Pancreas (tissue), 10 donors: ENCODE measurements around the gene PURA. TPM values are rescaled to one million over a fixed set of nuclear protein-coding genes. Genes with fewer than 3 reads are reported as not detected.

Experiments used
- ATAC-seq, 4 donors: fragments of 200-7000 bp; cut with Tn5 transposase; one replicate each; pipeline versions ENCODE4 v1.8.0 to v1.9.1; 2020; ENCODE audit warnings: mild to moderate bottlenecking in 4 of 4, moderate library complexity in 4 of 4
- DNase-seq, 6 donors: peaks; one replicate each; pipeline ENCODE4 v3.0.0-alpha.2; 2020
- FAIRE-seq: peaks from 2 replicates; lab custom pipeline; 2012; peaks lifted over from hg19 to GRCh38; lab: Jason Lieb, UNC
- H3K27ac ChIP-seq, 4 donors: fragments of 200-600 bp; sonication (generic); 1 replicate in 3 of 4; 2 replicates in 1 of 4; pipeline versions ENCODE4 v1.5.0 to v1.8.0; 2020
- H3K27me3 ChIP-seq, 4 donors: fragments of 200-600 bp; one replicate each; pipeline ENCODE4 v1.8.0; 2021
- H3K36me3 ChIP-seq, 3 donors: fragments of 200-600 bp; sonication (generic) in 1 of 3; one replicate each; pipeline versions ENCODE4 v1.5.0 to v1.8.0; 2020 to 2021
- H3K4me1 ChIP-seq, 3 donors: fragments of 200-600 bp; one replicate each; pipeline ENCODE4 v1.8.0; 2021
- H3K4me3 ChIP-seq, 4 donors: fragments of 200-600 bp; sonication (generic) in 2 of 4; one replicate each; pipeline versions ENCODE4 v1.5.0 to v1.8.0; 2020 to 2021
- H3K9me3 ChIP-seq, 4 donors: fragments of 200-600 bp; one replicate each; pipeline ENCODE4 v1.8.0; 2021
- CTCF ChIP-seq, 4 donors: fragments of 200-600 bp; sonication (generic) in 3 of 4; IDR thresholded peaks; one replicate each; pipeline versions ENCODE4 v1.5.0 to v1.8.0; 2021; ENCODE audit warnings: antibody characterized with exemption in 4 of 4
- WGBS, 2 donors: extraction: QIAGEN DNeasy Blood & Tissue Kit; methylation state at CpG; one replicate each; pipeline ENCODE4 v1.1.7; 2013; 5-methylcytosine and 5-hydroxymethylcytosine counted together
- intact Hi-C, 3 donors: fragments of 100-400 bp; cut with DNase I; formaldehyde crosslinking; loops; one replicate each; pipeline versions ENCODE4 v1.11.1 to v1.14.2; 2022
- polyA plus RNA-seq, 2 donors: library from polyadenylated mRNA; stranded (reverse); fragments of 200-250 nt; gene quantifications; one replicate each; pipeline ENCODE4 v1.2.3, GENCODE V29; 2013
- total RNA-seq, 6 donors: library from RNA; stranded (reverse); fragmentation: NEBNext Ultra II Directional in 4 of 6; extraction: Animal tissue kit (Norgen Biotek cat#: 25700) in 4 of 6; gene quantifications; one replicate each; pipeline versions ENCODE4 v1.2.1 to v1.2.4, GENCODE V29; 2021 to 2023
- donor health status: healthy with polysubstance abuse.
- donor health status: DM: no; HTN: no; CAD: no; lungs with moderate emphysema.
- donor health status: DM: no; HTN: no; CAD: no.
- donor health status: control.
- donor health status: control.
- donor health status: Bipolar disorder and iron deficiency.
- donor health status: DM: yes; HTN: yes; CAD: no.
- donor health status: DM: no; HTN: no; CAD: no.
- donor health status: DM: no; HTN: no; CAD: no.
- donor health status: DM: yes; HTN: yes; CAD: no.

The PURA gene
- total and polyA plus RNA-seq, 8 donors, result 3.2 to 17.2 (median 9.3) TPM

DNA sequence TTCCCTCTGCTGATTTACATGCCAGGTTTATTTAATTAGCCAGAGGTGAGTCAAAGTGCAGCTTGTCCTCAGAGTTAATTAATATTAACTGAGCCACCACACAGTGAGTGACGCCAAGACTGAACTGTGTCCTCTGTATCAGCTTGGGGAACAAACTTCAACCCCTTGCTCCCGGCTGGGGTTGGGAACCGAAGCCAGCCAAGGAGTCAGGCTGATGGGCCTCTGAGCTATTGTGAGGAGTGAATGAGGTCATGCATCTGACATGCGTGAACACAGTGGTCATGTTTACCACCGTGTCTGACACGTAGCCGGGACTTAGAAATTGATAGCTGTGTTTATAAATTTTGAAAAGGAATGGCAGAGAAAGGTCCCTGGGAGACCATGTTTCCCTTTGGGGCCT is 28.9 kb downstream of the PURA start:
- Histone ChIP-seq H3K9me3 (no peaks in the 10 kb centered on the region), H3K27ac (no peak overlapping the region), H3K4me3 (no peak overlapping the region), H3K4me1 (peaks cover 3 to 10% (median 8%) of the 10 kb centered on the region in 3 donors), H3K27me3 (no peaks in the 10 kb centered on the region), H3K36me3 (no peaks in the 10 kb centered on the region)
- DNase-seq (no peak), FAIRE-seq (no peak), ATAC-seq (no peak)
- TF ChIP-seq CTCF (IDR thresholded peaks at IDR 0.05), result no peak
- WGBS, 2 donors, result 54 to 74% methylated on average over 7 of the region's 7 CpGs
- intact Hi-C loops, result no loop called here

GRCh38 chr5:140143521-140144258 is 29.8 kb downstream of the PURA start:
- FAIRE-seq (no peak), DNase-seq (no peak), ATAC-seq (no peak)
- no peak overlapping the region for H3K4me3 ChIP-seq
- H3K27ac ChIP-seq, result no peak overlapping the region
- no peaks in the 10 kb centered on the region for H3K9me3 ChIP-seq
- no peaks in the 10 kb centered on the region for H3K27me3 ChIP-seq
- no peaks in the 10 kb centered on the region for H3K36me3 ChIP-seq
- no peak for TF ChIP-seq CTCF (IDR thresholded peaks at IDR 0.05)
- intact Hi-C loops, result no loop called here
- peaks cover 3 to 10% (median 8%) of the 10 kb centered on the region in 3 donors for H3K4me1 ChIP-seq
- 94 to 96% methylated on average over 3 of the region's 3 CpGs for WGBS, 2 donors

DNA sequence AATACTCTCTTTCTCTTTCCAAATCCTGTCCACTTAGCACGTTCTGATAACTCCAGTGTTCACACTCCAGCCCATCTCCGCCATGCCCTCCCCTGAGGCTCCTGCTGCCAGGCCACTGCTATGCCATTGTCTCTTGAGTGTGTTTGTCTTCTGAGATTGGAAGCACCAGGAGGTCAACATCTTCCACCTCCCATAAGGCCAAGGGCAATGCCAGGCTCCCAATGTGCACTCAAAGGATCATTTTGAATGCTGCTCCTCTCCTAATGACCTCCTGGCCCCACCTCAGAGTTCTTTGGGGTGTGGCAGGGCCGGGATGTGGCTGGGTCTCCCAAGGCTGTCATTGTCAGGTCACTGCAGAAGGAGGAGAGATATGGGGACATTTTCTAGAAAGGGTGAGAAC is 31.3 kb downstream of the PURA start:
- intact Hi-C loops, result no loop called here
- Histone ChIP-seq H3K4me1 (peaks cover 3 to 10% (median 8%) of the 10 kb centered on the region in 3 donors), H3K9me3 (no peaks in the 10 kb centered on the region), H3K4me3 (peak overlapping the region in 1 of 4 donors; percentile 41), H3K27me3 (no peaks in the 10 kb centered on the region), H3K27ac (no peak overlapping the region), H3K36me3 (no peaks in the 10 kb centered on the region)
- FAIRE-seq (no peak), DNase-seq (no peak), ATAC-seq (no peak)
- 78 to 86% methylated on average over 3 of the region's 3 CpGs for WGBS, 2 donors
- TF ChIP-seq CTCF (IDR thresholded peaks at IDR 0.05), result no peak

DNA sequence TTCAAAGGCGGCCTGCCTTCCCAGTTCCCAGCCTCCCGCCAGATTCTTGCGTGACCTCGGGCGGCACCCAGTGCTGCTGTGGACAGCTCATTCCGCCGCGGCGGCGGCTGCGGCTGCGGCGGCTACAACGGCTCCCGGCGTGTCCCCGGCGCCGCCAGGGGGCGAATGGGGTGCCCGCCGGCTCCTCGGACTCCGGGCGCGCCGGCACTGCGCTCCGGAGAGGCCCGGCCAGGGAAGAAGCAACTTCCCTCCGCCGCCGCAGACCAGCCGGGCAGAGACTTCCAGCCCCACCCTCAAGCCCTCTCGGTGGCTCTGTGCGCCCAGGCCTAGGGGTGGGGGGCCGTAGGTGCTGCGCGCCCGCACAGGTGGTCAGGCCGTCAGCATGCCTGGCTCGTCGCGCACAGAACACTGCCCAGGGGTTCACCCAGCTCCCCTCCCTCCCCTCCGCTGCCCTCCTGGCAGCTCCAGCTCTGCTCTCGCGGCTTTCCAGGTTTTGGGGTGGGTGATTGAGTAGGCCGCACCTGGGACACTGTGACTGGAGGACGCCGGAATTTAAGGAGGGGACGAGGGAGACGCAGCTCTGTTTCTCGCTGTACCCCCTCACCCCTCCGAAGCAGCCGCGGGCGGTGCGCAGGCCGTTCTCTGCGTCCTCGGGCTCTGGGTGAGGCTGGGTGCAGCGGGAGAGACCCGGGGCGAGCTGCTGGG is 32.1 kb downstream of the PURA start:
- H3K36me3 ChIP-seq, result no peaks in the 10 kb centered on the region
- peak overlapping the region in 3 of 4 donors; percentile 15 to 41 (median 24) for H3K4me3 ChIP-seq
- no peaks in the 10 kb centered on the region for H3K9me3 ChIP-seq
- 21 to 22% methylated on average over 60 to 64 of the region's 64 CpGs for whole genome bisulfite sequencing, 2 donors
- DNase-seq (peak; percentile 61 to 92 (median 80)), ATAC-seq (peak; percentile 94 to 97 (median 94)), FAIRE-seq (no peak)
- intact Hi-C loops, result no loop called here
- H3K4me1 ChIP-seq, result peaks cover 3 to 10% (median 8%) of the 10 kb centered on the region in 3 donors
- peak; percentile 75 to 82 (median 78) for TF ChIP-seq CTCF (IDR thresholded peaks at IDR 0.05)
- H3K27me3 ChIP-seq, result no peaks in the 10 kb centered on the region
- H3K27ac ChIP-seq, result no peak overlapping the region

- H3K27me3 ChIP-seq, result no peaks in the 10 kb centered on the region
- ATAC-seq (no peak), DNase-seq (peak in 1 of 6 donors; percentile 57), FAIRE-seq (no peak)
- H3K4me1 ChIP-seq, result peaks cover 3 to 10% (median 8%) of the 10 kb centered on the region in 3 donors
- intact Hi-C loops, result no loop called here
- WGBS, 2 donors, result 80% methylated on average over 14 of the region's 14 CpGs
- no peak overlapping the region for H3K27ac ChIP-seq
- H3K36me3 ChIP-seq, result no peaks in the 10 kb centered on the region
- no peaks in the 10 kb centered on the region for H3K9me3 ChIP-seq
- TF ChIP-seq CTCF (IDR thresholded peaks at IDR 0.05), result no peak
- H3K4me3 ChIP-seq, result peak overlapping the region in 1 of 4 donors; percentile 41
These were observed 32.6 kb downstream of the PURA start for GRCh38 chr5:140146523-140146842.
